GM08714 (cell line): ENCODE data around the gene HIVEP3.
"Not testable (repeated sequence)": the region's sequence is repeated elsewhere in the genome, so short reads cannot be mapped to it uniquely, and the experiment has no call there.

Experiments used
- H3K4me3 ChIP-seq: fragments of 200-500 bp; sonication (Bioruptor generic); 2 replicates; pipeline ENCODE4 v1.5.1; 2014; ENCODE audit warnings: mild to moderate bottlenecking, low read length, inconsistent platforms
- ZNF274 ChIP-seq: IDR thresholded peaks from 2 replicates; pipeline ENCODE4 v1.6.1; 2012; ENCODE audit warnings: mild to moderate bottlenecking, low read depth, low read length

Gene HIVEP3

DNA sequence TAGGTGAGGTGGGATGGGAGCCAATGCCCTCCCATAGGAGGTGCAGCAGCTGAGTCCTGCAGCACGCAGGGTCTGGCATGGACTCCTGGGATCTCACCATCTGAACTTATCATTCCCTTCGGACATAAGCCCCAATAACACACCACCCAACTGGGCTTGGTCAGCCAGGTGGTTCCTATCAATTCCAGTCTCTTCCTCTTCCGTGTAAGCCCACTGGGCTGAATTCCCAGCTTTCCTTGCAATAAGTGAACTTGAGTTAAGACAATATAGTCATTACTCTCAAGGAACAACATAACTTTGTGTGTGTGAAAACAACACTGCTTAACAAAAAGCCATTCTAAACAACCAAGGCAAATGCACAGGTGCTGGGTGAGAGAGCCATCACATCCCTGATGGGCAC lies 347.7 kb downstream of the HIVEP3 start:
- H3K4me3 ChIP-seq = no peak overlapping the region
- no peak for TF ChIP-seq ZNF274

- TF ChIP-seq ZNF274 = no peak
Observed at GRCh38 chr1:41568204-41568603, 350.5 kb downstream of the HIVEP3 start.

DNA sequence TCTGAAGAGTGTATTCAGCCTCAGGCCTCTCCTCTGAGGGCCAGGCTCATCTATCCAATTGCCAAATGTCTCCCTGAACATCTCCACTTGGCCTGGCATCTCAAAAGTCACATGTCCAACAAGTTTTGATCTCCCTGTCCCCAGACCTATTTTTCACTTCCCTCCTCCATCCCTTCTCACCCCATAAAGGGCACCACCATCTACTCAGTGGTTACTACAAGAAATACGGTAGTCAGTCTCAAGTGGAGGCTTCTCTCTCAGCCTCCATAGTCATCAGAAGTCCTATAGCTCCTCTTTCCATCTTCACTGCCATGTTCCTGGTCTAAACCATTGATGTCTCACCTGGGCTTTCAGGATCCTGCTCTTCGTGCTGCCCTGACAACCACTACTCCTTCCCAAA lies 351.8 kb downstream of the HIVEP3 start:
- no peak for TF ChIP-seq ZNF274
- no peak overlapping the region for H3K4me3 ChIP-seq

More at GRCh38 chr1:41568204-41568603, 350.5 kb downstream of the HIVEP3 start:
- no peak overlapping the region for H3K4me3 ChIP-seq

GRCh38 chr1:41566274-41566885 lies 352.3 kb downstream of the HIVEP3 start:
- TF ChIP-seq ZNF274 = no peak
- H3K4me3 ChIP-seq = no peak overlapping the region

DNA sequence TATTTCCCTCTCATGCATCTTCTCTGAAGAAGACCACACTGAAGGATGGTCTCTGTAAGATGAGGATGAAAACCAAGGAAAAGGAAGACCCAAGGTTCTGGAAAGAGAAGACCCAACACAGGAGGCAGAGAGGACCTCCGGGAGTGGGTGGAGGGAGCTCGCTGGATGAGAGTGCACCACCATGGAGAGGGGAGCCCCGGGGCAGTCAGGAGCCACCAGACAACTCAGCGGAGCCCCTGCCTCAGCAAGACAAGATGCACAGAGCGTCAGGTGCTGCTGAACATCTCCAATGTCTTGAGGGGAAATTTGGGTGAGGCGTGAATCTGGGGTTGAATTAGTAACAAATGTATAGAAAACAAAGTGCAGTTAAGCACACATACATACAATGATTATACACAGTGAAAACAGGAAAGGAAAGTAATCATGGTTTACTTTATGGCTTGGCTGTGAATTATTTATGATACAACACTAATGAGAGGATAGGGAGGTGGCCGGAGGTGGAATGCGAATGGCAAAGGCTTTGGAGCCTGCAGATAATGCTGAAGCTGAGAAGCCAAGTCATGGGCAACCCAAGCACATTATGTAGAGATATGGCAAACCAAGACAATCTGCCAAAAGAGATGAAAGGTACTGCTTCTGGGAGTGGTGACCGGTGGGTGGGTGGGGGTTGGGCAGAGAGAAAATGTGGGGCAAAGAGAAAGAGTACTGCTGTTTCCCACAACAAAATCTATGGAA lies 353.8 kb downstream of the HIVEP3 start:
- TF ChIP-seq ZNF274 = no peak
- H3K4me3 ChIP-seq = no peak overlapping the region

DNA sequence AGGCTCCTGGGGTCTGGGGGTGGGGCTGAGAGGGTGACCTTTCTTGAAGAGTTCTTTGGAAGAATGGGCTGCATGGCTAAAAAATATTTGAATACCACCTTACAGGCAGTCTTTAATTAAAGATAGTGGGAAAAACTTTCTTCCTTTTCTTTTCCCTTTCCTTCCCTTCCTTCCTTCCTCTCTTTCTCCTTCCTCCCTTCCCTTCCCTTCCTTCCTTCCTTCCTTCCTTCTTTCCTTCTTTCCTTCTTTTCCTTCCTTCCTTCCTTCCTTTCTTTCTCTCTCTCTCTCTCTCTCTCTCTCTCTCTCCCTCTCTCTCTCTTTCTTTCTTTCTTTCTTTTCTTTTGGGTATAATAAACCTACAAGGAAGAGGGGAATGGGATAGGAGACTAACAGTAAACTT lies 356.4 kb downstream of the HIVEP3 start:
- TF ChIP-seq ZNF274 = no peak
- no peak overlapping the region for H3K4me3 ChIP-seq

- no peak for TF ChIP-seq ZNF274
- no peak overlapping the region for H3K4me3 ChIP-seq
Observed at GRCh38 chr1:41560931-41561330, 357.8 kb downstream of the HIVEP3 start.

- no peak for TF ChIP-seq ZNF274
- H3K4me3 ChIP-seq = no peak overlapping the region
Observed at GRCh38 chr1:41560496-41560895, 358.2 kb downstream of the HIVEP3 start.

GRCh38 chr1:41559331-41559730 lies 359.4 kb downstream of the HIVEP3 start:
- TF ChIP-seq ZNF274 = no peak

GRCh38 chr1:41558761-41559171 lies 360.0 kb downstream of the HIVEP3 start:
- no peak overlapping the region for H3K4me3 ChIP-seq
- TF ChIP-seq ZNF274 = no peak

More at GRCh38 chr1:41559331-41559730, 359.4 kb downstream of the HIVEP3 start:
- H3K4me3 ChIP-seq = no peak overlapping the region

DNA sequence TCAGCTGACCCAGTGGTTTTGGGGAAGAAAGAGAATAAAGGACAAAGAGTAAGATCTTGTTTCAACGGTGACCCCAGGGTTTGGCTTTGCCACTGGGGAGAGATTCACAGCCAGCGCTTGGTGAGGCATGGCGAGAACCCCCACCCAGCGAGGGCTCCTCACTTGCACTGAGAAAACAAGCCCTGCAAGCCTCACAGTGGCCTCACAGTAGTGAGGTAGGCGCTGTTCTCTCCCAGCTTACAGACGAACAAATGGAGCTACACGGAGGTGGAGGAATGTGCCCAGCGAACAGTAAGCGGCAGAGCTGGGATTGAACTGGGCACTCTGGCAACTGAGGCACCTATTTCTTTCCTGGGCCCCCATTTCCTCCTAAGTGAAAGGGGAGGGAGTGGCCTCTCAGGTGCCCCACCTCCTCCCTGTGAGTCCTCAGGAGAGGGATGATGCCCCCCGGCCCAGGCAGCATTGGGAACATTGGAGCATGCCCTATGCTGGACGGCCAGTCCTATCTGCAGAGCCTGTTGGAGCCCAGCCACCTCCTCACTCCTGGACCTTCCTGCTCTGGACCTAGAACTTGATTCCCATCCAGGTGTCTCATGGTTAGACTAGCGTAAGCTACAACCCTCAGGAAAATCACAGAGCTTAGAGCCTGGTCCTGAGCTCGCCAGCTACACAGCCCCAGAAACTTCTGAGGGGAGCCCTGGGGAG lies 360.8 kb downstream of the HIVEP3 start:
- no peak for TF ChIP-seq ZNF274
- no peak overlapping the region for H3K4me3 ChIP-seq

GRCh38 chr1:41554746-41555145 lies 364.0 kb downstream of the HIVEP3 start:
- not testable (repeated sequence) for H3K4me3 ChIP-seq

DNA sequence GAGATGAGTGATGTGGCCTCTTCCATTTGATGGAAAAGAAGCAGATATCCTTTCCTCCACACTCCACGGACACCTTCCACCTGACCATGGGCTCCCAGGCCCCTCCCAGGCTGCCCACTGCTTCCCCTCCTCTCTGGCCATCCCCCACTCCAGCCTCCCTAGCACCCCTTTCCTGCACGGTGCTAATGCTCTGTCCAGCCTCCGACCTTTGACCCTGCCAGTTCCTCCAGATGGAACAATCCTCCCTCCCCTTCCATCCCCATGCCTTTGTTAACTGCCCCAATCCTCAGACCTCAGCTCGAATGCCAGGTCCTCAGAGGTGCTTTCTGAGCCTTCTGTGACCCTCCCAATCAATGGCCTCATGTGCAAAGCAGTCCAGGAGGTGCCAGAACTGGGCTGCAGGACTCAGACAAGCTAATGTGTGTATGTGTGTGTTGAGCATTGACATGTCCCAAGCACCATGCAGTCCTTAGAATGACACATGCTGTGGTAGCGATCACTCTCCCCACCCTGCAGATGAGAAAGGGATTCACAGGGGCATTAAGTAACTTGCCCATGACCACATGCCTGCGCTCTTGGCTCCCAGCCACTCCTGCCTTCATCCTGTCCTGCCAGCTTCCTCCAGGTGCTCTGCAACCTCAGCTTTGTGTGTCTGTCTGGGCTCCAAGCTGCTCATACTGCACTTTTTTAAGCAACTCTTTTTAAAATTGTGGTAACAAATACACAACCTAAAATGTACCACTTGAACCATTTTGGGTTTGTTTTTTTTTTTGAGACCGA lies 370.8 kb downstream of the HIVEP3 start:
- no peak overlapping the region for H3K4me3 ChIP-seq
- no peak for TF ChIP-seq ZNF274

DNA sequence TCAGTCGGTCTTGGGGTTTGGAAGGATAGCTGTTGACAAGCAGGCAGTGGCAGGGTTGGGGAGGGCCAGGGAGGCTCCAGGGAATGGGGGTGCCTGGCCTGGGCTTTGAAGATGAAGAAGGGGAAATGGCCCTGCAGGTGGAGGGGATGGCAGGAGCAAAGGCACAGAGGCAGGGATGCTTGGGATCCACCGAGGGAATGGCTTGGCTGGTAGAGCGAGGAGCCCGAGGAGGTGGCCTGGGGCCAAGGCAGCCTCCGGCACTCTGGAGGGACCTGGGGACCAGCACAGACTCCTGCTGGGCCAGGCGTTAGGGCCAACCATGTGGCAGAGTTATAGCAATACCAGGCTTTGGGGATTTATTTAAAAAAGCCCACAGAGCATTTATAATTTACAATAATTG lies 371.4 kb downstream of the HIVEP3 start:
- no peak overlapping the region for H3K4me3 ChIP-seq
- TF ChIP-seq ZNF274 = no peak
